AG10803 (cell line): ENCODE measurements around the gene FGFR3.
A peak's percentile ranks its signal among the peaks of the same experiment; 100 is the strongest.

Experiments used
- DNase-seq: peaks from one replicate; pipeline ENCODE4 v3.0.0; 2010; ENCODE audit warnings: low read depth
- H3K4me3 ChIP-seq: 2 replicates; pipeline ENCODE4 v1.5.1; 2011; ENCODE audit warnings: mild to moderate bottlenecking, low read length, control low read depth
- TF ChIP-seq, protein P1 (sequence below): conservative IDR thresholded peaks from 2 replicates; pipeline ENCODE4 v1.5.1; 2011; ENCODE audit warnings: mild to moderate bottlenecking, low read length, control low read depth, inconsistent platforms

FGFR3 gene

DNA sequence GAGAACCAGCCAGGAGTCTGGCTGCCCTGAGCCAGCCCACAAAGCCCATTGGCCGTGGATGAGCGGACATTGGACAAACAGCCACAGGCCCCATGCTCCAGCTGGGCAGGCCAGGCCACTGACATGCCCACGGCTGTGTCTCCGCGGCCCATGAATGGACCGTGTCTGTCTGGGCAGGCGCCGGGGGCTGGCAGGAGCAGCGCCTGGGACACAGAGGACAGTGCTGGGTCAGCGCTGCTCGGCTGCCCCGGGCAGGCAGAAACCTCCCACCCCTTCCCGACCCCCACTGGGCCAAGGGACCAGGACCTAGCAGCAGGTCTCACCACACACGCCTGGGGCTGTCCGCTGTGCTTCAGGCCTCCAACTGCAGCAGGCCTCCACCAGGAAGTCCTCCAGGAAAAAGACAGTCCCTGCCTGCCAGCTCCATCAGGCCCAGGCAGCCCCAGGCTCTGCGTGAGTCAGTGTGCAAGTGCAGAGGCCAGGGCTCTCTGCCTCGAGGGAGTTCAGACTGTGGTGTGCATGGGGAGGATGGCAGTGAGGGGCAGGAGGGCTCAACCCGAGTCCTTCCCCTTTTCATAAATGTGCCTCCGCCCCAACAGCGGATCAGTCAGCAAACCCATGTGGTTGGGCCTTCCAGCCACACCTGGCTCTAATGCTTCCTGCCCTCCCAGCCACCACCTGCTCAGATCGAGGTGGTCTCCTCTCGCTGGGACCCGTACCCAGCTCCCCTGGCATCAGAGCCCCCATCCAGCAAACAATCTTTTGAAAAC lies 17.2 kb upstream of the FGFR3 start:
- no peak for DNase-seq
- no peak overlapping the region for H3K4me3 ChIP-seq
- TF ChIP-seq, protein P1, sequence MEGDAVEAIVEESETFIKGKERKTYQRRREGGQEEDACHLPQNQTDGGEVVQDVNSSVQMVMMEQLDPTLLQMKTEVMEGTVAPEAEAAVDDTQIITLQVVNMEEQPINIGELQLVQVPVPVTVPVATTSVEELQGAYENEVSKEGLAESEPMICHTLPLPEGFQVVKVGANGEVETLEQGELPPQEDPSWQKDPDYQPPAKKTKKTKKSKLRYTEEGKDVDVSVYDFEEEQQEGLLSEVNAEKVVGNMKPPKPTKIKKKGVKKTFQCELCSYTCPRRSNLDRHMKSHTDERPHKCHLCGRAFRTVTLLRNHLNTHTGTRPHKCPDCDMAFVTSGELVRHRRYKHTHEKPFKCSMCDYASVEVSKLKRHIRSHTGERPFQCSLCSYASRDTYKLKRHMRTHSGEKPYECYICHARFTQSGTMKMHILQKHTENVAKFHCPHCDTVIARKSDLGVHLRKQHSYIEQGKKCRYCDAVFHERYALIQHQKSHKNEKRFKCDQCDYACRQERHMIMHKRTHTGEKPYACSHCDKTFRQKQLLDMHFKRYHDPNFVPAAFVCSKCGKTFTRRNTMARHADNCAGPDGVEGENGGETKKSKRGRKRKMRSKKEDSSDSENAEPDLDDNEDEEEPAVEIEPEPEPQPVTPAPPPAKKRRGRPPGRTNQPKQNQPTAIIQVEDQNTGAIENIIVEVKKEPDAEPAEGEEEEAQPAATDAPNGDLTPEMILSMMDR = no peak

DNA sequence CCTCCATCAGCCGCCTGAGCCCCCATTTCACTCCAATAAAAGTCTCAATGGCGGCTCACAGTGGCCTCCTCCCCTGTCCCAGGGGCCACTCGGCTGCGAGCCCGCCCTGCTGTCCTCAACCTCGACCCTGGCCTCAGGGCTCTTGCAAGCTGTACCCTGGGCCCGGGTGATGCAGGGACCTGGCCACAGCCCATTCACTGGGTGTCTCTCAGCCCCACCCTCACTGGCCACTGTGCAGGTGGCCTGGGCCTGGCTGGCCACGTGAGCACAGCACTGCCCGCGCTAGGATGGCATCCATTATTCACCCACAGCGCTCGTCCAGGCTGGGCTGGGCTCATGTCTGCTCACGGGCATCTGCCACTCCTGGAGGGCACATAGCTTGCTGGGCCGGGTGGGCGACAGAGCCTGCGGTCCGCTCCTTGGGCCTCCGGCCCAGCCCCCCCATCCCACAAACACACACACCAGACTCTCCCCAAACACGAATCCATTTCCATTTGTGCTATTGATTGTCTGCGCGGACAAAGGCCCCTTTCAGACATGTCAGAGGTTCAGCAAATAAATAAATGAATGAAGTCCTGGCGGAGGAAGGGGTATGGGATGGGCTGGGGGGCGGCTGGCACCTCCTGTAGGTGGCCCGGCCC lies 16.5 kb upstream of the FGFR3 start:
- DNase-seq = no peak
- TF ChIP-seq, protein P1 = no peak
- no peak overlapping the region for H3K4me3 ChIP-seq

DNA sequence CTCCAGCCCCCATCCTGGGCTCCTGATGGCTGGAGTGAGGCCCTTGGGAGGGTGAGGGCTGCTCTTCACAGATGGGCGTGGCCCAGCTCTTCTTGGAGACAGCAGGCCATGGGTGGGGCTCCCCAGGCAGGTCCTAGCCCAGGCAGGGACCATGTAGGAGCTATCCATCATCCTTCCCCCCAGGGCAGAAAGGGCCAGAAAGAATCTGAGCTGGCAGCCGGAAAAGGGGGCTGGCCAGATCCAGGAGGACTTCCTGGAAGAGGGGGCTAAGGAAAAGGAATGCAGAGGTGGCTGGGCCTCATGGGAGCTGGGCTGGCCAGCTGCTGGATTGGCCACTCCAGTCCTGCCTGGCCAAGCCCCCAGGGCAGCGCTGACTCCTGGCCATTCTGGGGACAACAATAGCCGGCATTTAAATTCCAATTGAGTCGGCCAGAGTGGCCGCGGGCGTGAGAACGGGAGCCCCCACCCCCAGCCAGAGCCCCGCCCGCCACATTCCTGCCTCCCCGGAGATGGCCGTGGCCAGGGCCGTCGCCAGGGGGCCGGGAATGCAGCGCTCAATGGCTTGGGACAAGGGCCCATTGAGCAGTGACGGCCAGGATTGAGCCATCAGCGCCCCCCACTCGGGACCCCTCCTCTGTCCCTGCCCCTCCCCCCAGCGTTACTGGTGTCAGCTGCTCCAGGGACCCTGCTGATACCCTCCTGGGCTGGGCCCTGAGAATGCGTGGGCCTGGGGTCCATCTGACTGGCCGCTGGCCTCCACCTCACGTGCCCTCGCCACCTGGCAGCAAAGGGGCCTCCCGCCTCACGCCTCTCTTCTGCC lies 15.1 kb upstream of the FGFR3 start:
- TF ChIP-seq, protein P1 = peak; percentile 13
- H3K4me3 ChIP-seq = no peak overlapping the region
- peak; percentile 27 for DNase-seq

DNA sequence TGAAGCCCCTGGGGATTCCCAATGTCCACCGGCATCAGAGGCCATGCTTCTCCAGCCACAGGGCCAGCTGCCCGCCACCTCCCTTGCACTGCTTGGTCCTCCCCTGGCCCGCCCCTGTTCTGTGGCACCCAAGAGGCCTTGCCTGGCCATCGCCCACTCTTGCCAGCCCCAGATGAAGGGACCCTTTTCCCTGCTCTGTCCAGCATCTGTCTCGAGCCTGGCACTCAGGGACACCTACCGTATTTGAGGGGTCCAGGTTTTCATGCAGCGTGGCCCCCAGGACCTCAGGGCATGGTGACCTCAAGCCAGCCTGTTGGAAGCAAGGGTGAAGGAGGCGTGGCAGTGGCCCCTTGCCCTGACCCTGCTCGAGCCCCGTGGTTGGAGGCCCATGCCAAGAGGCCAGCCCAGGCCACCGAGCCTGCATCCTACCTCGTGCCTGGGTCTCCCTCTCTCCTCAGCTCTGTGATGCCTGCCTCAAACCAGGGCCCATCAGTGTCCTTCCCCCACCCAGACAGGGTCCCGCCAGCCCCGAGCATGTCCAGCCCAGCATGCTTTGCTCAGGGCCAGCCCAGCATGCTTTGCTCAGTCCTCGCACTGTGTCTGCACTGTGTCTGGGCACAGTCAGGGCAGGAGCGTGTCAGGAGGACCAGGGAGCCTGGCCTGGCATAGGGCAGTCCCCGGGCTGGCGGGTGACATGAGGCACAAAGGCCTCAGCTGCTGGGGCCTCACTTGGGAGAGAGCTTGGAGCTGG lies 14.3 kb upstream of the FGFR3 start:
- H3K4me3 ChIP-seq = no peak overlapping the region
- no peak for DNase-seq
- TF ChIP-seq, protein P1 = no peak

DNA sequence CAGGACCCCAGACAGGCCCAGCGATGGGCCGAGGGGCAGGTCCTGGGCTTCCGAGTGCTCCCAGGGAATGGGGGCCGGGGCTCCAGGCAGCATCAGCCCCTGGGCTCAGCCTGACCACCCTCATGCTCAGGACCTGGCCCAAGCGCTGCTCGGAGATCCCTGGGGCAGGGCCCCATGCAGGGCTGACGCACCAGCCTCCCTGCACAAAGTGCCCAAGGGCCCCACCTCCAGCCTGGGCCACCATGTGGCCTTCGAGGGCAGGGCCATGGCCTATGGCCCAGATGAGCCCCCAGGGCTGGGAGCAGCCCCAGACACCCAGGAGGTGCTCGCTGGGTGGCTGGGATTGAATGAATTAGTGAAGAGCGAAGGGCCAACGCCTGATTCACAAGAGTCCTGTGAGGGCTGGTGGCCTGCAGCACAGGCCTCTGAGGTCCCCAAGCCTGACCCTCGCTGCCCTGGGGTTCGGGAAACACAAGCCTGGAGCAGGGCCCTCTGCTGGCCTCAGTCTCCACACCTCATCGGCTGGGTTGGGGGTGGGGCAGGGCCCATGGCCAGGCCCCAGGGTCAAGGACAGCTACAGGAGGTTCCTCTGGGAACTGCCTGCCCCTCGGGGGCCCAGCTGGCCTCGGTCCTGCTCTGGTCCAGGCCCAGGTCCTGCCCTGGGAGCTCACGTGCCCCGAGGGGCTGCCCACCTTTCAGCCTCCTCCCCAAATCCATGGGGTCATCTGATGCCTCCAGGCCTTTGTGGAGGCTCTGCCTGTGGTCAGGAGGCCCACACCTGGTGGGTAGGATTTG lies 13.3 kb upstream of the FGFR3 start:
- TF ChIP-seq, protein P1 = no peak
- DNase-seq = no peak
- no peak overlapping the region for H3K4me3 ChIP-seq

DNA sequence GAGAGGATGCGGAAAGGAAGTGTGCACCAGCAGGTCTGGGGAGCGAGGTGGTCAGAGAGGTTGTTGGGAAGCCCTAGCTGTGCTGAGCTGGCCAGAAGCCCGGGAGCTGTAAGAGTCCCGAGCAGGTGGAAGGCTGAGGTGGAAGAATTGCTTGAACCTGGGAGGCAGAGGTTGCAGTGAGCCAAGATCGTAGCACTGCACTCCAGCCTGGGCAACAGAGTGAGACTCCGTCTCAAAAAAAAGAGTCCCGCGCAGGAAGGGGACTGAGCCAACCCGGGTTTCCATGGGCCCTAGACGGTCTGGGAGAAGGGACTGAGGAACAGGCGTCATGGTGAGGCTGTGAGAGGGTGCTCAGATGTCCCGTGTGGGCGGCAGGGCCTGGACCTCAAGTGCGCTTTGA lies 12.7 kb upstream of the FGFR3 start:
- TF ChIP-seq, protein P1 = no peak

More for the DNA sequence above, 12.7 kb upstream of the FGFR3 start:
- no peak for DNase-seq
- no peak overlapping the region for H3K4me3 ChIP-seq
